H1 (cell line): ENCODE data around the gene SH3PXD2A. TPM values are rescaled to one million over a fixed set of nuclear protein-coding genes. Genes with fewer than 3 reads are reported as not detected.

Source experiments
- BACH1 ChIP-seq: IDR thresholded peaks from 2 replicates; pipeline ENCODE4 v1.6.1; 2012; ENCODE audit warnings: low read length, improper control_type of control experiment
- polyA plus RNA-seq, 7 experiments: library from polyadenylated mRNA; depleted of rRNA in 3 of 7; stranded (reverse) in 5 of 7; unstranded in 2 of 7; fragments of >200 nt in 5 of 7; fragments of 200-250 nt in 2 of 7; gene quantifications; 1 replicate in 5 of 7; 2 replicates in 1 of 7; 4 replicates in 1 of 7; pipeline versions ENCODE4 v1.2.1 to v1.2.3, GENCODE V29; 2011 to 2013; ENCODE audit warnings: missing spikeins in 2 of 7, mixed read lengths in 2 of 7
- total RNA-seq: library from RNA; stranded (reverse); fragmentation: NEBNext Ultra II Directional; extraction: Animal tissue kit (Norgen Biotek cat#: 25700); gene quantifications from 2 replicates; pipeline ENCODE4 v1.2.1, GENCODE V29; 2021
- TF ChIP-seq, protein P1 (sequence below): fragments of 300-600 bp; sonication (generic); IDR thresholded peaks from 2 replicates; pipeline ENCODE4 v1.7.1; 2012; ENCODE audit warnings: low read length, moderate library complexity, mild to moderate bottlenecking, inconsistent platforms; ENCODE audit not compliant: insufficient replicate concordance

Gene SH3PXD2A
- total and polyA plus RNA-seq, 2 of the 8 experiments (the other 6 are each of a cell fraction or from before 2014, with no cell fraction given) = 5.4 to 16.3 TPM

DNA sequence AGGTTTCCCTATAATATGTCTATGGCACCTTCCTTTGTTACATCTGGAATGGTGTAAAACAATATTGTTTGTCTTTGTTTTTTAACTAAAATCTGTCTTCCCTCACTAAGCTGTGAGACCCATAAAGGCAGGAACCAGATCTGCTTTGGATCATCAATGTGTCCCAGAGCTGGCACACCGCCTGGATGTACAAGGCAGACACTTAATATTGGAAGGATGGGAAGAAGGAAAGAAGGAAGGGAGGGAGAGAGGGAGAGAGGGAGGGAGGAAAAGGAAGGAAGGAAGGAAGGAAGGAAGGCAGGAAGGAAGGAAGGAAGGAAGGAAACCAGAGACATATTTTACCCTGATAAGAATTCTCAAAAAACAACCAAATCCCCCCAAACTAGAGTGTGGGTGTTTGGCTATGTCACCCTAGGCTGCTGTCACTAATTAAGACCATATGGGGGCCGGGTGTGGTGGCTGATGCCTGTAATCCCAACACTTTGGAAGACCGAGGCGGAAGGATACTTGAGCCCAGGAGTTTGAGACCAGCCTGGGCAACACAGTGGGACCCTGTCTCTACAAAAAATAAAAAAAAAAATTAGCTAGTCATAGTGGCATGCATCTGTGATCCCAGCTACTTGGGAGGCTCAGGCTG, 59.6 kb downstream of the SH3PXD2A start (continued):
- TF ChIP-seq, protein P1, sequence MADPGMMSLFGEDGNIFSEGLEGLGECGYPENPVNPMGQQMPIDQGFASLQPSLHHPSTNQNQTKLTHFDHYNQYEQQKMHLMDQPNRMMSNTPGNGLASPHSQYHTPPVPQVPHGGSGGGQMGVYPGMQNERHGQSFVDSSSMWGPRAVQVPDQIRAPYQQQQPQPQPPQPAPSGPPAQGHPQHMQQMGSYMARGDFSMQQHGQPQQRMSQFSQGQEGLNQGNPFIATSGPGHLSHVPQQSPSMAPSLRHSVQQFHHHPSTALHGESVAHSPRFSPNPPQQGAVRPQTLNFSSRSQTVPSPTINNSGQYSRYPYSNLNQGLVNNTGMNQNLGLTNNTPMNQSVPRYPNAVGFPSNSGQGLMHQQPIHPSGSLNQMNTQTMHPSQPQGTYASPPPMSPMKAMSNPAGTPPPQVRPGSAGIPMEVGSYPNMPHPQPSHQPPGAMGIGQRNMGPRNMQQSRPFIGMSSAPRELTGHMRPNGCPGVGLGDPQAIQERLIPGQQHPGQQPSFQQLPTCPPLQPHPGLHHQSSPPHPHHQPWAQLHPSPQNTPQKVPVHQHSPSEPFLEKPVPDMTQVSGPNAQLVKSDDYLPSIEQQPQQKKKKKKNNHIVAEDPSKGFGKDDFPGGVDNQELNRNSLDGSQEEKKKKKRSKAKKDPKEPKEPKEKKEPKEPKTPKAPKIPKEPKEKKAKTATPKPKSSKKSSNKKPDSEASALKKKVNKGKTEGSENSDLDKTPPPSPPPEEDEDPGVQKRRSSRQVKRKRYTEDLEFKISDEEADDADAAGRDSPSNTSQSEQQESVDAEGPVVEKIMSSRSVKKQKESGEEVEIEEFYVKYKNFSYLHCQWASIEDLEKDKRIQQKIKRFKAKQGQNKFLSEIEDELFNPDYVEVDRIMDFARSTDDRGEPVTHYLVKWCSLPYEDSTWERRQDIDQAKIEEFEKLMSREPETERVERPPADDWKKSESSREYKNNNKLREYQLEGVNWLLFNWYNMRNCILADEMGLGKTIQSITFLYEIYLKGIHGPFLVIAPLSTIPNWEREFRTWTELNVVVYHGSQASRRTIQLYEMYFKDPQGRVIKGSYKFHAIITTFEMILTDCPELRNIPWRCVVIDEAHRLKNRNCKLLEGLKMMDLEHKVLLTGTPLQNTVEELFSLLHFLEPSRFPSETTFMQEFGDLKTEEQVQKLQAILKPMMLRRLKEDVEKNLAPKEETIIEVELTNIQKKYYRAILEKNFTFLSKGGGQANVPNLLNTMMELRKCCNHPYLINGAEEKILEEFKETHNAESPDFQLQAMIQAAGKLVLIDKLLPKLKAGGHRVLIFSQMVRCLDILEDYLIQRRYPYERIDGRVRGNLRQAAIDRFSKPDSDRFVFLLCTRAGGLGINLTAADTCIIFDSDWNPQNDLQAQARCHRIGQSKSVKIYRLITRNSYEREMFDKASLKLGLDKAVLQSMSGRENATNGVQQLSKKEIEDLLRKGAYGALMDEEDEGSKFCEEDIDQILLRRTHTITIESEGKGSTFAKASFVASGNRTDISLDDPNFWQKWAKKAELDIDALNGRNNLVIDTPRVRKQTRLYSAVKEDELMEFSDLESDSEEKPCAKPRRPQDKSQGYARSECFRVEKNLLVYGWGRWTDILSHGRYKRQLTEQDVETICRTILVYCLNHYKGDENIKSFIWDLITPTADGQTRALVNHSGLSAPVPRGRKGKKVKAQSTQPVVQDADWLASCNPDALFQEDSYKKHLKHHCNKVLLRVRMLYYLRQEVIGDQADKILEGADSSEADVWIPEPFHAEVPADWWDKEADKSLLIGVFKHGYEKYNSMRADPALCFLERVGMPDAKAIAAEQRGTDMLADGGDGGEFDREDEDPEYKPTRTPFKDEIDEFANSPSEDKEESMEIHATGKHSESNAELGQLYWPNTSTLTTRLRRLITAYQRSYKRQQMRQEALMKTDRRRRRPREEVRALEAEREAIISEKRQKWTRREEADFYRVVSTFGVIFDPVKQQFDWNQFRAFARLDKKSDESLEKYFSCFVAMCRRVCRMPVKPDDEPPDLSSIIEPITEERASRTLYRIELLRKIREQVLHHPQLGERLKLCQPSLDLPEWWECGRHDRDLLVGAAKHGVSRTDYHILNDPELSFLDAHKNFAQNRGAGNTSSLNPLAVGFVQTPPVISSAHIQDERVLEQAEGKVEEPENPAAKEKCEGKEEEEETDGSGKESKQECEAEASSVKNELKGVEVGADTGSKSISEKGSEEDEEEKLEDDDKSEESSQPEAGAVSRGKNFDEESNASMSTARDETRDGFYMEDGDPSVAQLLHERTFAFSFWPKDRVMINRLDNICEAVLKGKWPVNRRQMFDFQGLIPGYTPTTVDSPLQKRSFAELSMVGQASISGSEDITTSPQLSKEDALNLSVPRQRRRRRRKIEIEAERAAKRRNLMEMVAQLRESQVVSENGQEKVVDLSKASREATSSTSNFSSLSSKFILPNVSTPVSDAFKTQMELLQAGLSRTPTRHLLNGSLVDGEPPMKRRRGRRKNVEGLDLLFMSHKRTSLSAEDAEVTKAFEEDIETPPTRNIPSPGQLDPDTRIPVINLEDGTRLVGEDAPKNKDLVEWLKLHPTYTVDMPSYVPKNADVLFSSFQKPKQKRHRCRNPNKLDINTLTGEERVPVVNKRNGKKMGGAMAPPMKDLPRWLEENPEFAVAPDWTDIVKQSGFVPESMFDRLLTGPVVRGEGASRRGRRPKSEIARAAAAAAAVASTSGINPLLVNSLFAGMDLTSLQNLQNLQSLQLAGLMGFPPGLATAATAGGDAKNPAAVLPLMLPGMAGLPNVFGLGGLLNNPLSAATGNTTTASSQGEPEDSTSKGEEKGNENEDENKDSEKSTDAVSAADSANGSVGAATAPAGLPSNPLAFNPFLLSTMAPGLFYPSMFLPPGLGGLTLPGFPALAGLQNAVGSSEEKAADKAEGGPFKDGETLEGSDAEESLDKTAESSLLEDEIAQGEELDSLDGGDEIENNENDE = no peak
- no peak for TF ChIP-seq BACH1
